ENCODE measurements around the gene PARP8. TPM values are rescaled to one million over a fixed set of nuclear protein-coding genes. Genes with fewer than 3 reads are reported as not detected.
"Not testable (repeated sequence)": the region's sequence is repeated elsewhere in the genome, so short reads cannot be mapped to it uniquely, and the experiment has no call there.

Gene PARP8
- total and polyA plus RNA-seq, 2 of the 8 experiments (the other 6 are each of a cell fraction or from before 2014, with no cell fraction given) = 16.6 to 30.6 TPM

GRCh38 chr5:50665761-50666202, 655 bp upstream of the PARP8 start:
- DNase-seq (ENCODE audit: low read depth in 1 of 2, low spot score in 2 of 2); H2AK5ac ChIP-seq (ENCODE audit: low read depth, low read length); H3K23ac ChIP-seq (ENCODE audit: insufficient read length); H3K18ac ChIP-seq (ENCODE audit: extremely low read depth, low read length); H2BK120ac ChIP-seq (replicated peaks; ENCODE audit: low read depth, low read length); H2AFZ ChIP-seq (ENCODE audit: low read length); H3K36me3 ChIP-seq (ENCODE audit: control insufficient read depth in 2 of 4, insufficient read depth in 4 of 4, low read length in 3 of 4); H3K23me2 ChIP-seq (ENCODE audit: low read depth, low read length); H2BK20ac ChIP-seq (ENCODE audit: low read length); H3K4ac ChIP-seq (replicated peaks; ENCODE audit: insufficient read length, low read depth, low read length); FAIRE-seq; H4K20me1 ChIP-seq (replicated peaks in 1 of 2; ENCODE audit: control insufficient read depth in 1 of 2, insufficient read depth in 2 of 2, low read length in 2 of 2); H2BK15ac ChIP-seq (ENCODE audit: low read length); H4K8ac ChIP-seq (ENCODE audit: extremely low read depth, insufficient read depth, low read length); CTCF ChIA-PET (ENCODE audit: partially characterized antibody); H4K5ac ChIP-seq (ENCODE audit: insufficient read length, low read depth, low read length); H3K9me3 ChIP-seq (ENCODE audit: insufficient read depth in 2 of 2, low read depth in 1 of 2, low read length in 1 of 2); H3K27me3 ChIP-seq (replicated peaks in 1 of 4; ENCODE audit: control insufficient read depth in 3 of 4, extremely low read depth in 1 of 4, insufficient read depth in 3 of 4, low read length in 3 of 4); H4K91ac ChIP-seq (replicated peaks; ENCODE audit: insufficient read length, low read length); H3K14ac ChIP-seq (ENCODE audit: insufficient read length); H2BK5ac ChIP-seq (ENCODE audit: low read depth, low read length); H3K79me1 ChIP-seq (ENCODE audit: low read depth, low read length); H3K4me1 ChIP-seq (replicated peaks in 1 of 4; ENCODE audit: control insufficient read depth in 3 of 4, insufficient read depth in 4 of 4, low read length in 3 of 4); H3K27ac ChIP-seq (ENCODE audit: low read depth, low read length); H3K56ac ChIP-seq (replicated peaks; ENCODE audit: insufficient read length, low read depth, low read length): not testable (repeated sequence)
- peak overlapping the region; percentile 62; the same call in 1 of the 2 replicates for H2BK12ac ChIP-seq (ENCODE audit: low read depth, low read length)
- peak overlapping the region; percentile 81 to 86 for H3K4me2 ChIP-seq (ENCODE audit: insufficient read depth in 1 of 2, low read depth in 2 of 2, low read length in 2 of 2)
- H3K9ac ChIP-seq (replicated peaks in 1 of 4; ENCODE audit: extremely low read depth in 1 of 4, low read depth in 3 of 4, low read length in 3 of 4) = peak overlapping the region in 2 of 4 experiments; percentile 54 to 76; a peak in 2 of 7 replicates
- peak overlapping the region; percentile 70 to 86 (median 79); a peak in 6 of 8 replicates for H3K4me3 ChIP-seq (ENCODE audit: extremely low read depth in 1 of 4, insufficient read depth in 2 of 4, low read depth in 3 of 4, low read length in 4 of 4)
- H3K79me2 ChIP-seq (ENCODE audit: control insufficient read depth in 1 of 2, insufficient read depth in 2 of 2, low read length in 2 of 2) = peaks cover 0 to 29% of the 10 kb centered on the region in 2 experiments; a peak in 3 of 4 replicates
- POLR2A ChIA-PET (ENCODE audit: partially characterized antibody) = interaction anchor here (1.1 to 2.4 kb wide), 7 partner anchors 8 to 224 kb away, joined by 3 to 10 read pairs (median 5); partner anchors contain the start of gene EMB
- WGBS, 2 experiments (ENCODE audit: extremely low coverage in 1 of 2, insufficient coverage in 1 of 2, insufficient read length in 1 of 2, insufficient replicate concordance in 2 of 2, low coverage in 1 of 2, low lambda C conversion rate in 2 of 2, missing lambda C conversion rate in 1 of 2) = 33% methylated on average over 8 of the region's 8 CpGs; no CpG with 5 or more reads in 1 of the 2 experiments

Measured in H1 (cell line).